GM21390 (cell line): ENCODE measurements around the gene ADCY9.
"Not testable (repeated sequence)": the region's sequence is repeated elsewhere in the genome, so short reads cannot be mapped to it uniquely, and the experiment has no call there.

Experiments
- ATAC-seq: cut with Tn5 transposase; IDR thresholded peaks from one replicate; pipeline ENCODE4 v1.9.1; 2021; ENCODE audit not compliant: unreplicated experiment

The ADCY9 gene

DNA sequence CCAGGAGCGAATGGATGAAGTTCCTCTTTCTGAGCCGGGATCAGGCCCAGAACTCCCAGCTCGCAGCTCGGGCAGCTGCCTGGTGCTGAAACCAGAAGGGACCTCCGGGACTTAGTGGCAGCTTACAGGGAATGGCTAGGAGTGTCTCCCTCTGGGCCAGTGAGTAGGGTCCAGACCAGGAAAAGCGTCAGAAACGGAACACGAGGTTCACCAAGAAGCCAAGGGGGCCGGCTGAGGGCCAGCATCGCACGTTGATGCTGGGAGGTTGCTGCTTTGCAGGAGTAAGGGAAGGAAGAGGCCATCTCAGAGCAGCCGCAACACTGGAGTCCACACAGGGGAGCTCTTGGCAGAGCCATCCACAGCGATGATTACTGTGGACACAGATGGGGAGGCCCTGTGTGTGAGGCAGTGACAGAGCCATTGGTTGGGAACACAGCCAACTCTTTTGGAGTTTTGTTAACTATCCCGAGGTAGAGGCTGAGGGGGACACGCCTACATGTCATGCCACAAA lies 161.8 kb downstream of the ADCY9 start:
- no peak for ATAC-seq

DNA sequence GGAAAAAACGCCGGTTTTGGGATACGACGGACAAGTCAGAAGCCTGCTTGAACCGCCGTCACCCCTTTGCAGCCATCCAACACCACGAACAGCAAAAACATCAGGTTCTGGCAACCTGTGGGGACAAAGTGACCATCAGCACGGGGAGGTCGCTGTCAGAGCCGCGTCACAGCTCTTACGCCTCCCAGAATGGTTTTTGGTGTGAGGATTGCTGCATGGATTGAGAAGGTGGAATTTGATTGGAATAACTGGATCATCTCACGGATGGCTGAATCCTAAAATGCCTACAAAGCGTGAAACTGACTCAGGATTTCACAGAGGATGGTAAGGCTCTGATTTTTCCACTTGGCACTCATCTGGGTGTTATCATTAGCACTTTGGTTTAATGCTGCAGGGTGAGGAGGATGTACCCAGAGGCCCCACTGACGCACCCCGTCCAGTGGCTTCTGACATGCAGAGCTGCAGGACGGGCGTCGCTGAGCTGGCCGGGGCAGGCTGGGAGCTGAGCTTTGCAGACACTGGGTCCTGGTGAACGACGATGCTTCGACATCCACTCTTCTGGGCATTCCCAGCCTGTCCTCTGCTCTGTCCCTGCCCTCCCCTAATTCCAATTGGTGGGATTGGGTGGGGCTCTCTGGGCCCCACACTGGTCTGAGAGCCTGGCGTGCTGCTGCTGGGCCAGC lies 162.4 kb downstream of the ADCY9 start:
- ATAC-seq, result no peak

GRCh38 chr16:3952737-3953131 lies 163.5 kb downstream of the ADCY9 start:
- no peak for ATAC-seq

- no peak for ATAC-seq
Observed at GRCh38 chr16:3951861-3952736, 164.1 kb downstream of the ADCY9 start.

- not testable (repeated sequence) for ATAC-seq
Observed at GRCh38 chr16:3951380-3951779, 164.9 kb downstream of the ADCY9 start.

DNA sequence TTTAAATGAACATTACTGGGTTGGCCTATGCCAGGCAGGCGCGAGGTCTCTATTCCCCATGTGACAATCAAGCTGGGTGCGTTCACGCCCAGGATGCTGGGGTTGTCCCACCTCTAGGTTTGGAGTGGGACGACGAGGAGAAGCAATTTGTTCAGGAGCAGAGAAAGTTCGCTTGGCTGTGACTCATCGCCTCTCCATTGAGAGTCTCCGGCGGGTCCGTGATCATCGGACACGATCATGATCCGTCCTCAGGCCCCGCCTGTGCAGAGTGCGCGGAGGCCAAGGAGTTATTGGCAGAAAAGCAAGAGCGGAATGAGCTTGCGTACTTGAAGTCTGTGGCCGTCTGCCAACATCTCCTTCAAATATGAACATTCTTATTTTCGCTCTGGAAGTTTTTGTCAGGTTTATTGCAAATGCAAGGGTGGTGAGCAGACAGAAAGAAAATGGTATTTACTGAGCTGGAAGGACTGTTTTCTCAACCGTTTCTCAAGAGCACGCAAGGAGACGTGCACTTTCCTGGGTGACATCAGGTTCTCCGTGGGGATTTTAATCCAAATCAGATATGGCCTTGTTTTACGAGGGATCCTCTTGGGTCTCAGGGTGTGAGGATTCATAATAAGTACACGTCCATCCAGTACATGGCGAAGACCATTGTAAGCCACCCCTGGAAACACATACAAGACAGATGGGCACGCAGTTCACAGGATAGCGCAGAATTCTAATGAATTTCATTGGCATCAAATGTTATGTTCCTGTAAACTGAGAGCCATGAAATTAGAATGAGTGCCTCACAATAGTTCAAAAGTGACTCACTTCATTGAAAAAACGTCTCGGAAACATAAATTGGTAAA lies 165.7 kb downstream of the ADCY9 start:
- ATAC-seq, result no peak

GRCh38 chr16:3949946-3950342 lies 166.3 kb downstream of the ADCY9 start:
- ATAC-seq, result no peak

- no peak for ATAC-seq
Observed at GRCh38 chr16:3949287-3949686, 167.0 kb downstream of the ADCY9 start.

- no peak for ATAC-seq
Observed at GRCh38 chr16:3948378-3948995, 167.8 kb downstream of the ADCY9 start.

DNA sequence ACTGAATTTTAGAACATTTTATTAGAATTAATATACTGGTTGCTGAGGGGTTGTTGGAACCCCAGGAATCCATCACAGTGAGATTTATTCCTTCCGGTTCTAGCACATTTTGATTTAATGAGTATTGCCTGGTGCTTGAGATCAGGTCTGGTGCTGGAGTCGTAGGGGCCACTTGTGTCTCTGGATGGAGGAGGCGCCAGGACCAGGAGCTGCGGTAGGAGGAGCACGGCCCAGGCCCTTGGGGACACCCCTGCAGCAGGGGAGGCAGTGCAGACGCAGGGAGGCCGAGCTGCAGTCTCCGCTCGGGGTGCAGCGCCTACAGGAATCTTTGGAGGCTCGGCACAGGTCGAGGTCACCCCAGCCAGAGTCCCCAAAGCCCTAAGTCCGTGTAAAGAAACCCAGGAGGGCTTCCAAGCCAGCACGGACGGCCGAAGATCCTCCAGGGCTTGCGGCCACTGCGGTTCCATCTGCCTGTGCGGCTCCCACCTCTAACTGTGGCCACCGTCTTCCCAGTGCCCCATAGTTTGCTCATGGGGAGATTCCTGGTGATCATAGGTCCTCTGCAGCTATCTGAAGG lies 169.6 kb downstream of the ADCY9 start:
- ATAC-seq, result no peak

DNA sequence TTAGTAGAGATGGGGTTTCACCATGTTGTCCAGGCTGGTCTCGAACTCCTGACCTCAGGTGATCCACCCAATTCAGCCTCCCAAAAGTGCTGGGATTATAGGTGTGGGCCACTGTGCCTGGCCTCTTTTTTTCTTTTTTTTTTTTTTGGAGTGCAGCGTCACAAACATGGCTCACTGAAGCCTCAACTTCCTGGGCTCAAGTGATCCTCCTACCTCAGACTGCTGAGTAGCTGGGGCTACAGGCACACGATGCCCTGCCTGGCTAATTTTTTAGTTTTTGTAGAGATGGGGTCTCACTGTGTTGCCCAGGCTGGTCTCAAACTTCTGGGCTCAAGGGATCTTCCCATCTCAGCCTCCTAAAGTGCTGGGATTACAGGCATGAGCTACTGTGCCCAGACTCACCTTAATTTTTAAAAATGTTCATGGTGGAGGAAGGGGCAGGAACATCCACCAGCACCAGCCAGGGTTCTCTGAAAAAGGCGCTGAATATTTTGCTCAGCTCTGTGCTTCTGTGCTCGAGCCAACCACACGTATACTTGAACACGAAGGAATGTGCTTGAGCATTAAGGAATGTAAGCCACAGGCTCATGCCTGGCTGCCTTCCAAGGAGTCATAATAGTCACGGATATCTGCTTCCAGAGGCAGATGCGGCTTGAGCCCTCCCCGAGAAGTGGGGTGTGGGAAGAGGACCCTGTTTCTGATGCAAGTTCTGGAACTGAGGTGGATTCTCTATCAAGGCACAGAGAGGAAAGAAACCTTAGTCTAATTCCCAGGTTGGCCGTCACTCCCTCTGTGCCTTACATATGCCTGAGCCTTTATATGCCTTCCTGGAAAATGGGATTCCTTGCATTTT lies 170.3 kb downstream of the ADCY9 start:
- no peak for ATAC-seq

GRCh38 chr16:3944457-3944856 lies 171.8 kb downstream of the ADCY9 start:
- ATAC-seq, result not testable (repeated sequence)

GRCh38 chr16:3942146-3942545 lies 174.1 kb downstream of the ADCY9 start:
- ATAC-seq, result not testable (repeated sequence)

DNA sequence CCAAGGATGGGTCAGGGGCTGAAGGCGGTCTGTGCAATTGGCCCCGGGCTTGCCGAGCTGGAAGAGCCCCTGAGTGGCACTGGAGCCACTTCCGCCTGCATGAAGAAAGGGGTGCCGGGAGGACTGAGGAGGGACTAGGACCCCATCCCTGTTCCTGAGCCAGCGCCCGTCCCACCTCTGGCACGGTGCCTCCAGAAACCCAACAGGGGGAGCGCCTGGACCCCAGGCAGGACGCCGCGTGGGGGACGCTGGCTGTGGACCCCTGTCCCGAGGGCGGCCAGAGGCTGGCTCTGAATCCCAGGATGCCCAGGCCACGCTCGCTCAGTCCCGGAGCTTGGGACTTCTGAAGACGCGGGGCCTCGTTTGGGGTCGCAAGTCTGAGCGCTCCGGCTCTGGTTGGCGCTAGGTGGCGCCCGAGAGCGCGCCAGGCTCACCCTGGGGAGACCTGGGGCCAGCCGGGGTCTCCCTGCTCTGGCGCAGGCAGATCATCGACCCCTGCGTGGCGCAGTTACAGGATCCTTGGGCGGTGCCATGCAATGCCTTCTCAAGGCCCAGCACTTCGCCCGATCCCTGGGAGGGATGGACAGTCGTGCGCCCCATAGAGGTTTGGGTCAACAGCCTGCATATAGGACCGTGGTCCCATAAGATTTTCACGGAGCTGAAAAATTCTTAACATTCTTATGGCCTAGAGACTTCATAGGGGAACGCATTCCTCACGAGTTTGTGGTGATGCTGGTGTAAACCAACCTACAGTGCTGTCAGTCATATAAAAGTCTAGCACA lies 177.2 kb downstream of the ADCY9 start:
- no peak for ATAC-seq

DNA sequence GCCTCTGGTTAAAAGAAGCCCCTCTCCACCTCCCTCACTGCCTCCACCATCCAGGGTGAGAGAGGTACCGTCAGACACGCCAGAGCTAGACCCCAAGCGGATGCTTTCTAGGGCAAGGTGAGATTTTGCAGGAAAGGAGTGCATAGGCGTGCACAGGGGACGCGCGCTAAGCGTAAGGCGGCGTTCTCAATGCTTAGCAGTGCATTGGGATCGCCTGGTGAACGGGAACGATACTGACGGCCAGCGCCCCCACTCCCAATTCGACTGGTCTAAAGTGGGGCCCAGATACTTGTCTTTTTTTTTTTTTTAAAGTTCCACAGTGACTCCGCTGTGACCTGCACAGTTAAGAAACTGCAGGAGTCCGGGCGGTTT lies 177.8 kb downstream of the ADCY9 start:
- no peak for ATAC-seq

DNA sequence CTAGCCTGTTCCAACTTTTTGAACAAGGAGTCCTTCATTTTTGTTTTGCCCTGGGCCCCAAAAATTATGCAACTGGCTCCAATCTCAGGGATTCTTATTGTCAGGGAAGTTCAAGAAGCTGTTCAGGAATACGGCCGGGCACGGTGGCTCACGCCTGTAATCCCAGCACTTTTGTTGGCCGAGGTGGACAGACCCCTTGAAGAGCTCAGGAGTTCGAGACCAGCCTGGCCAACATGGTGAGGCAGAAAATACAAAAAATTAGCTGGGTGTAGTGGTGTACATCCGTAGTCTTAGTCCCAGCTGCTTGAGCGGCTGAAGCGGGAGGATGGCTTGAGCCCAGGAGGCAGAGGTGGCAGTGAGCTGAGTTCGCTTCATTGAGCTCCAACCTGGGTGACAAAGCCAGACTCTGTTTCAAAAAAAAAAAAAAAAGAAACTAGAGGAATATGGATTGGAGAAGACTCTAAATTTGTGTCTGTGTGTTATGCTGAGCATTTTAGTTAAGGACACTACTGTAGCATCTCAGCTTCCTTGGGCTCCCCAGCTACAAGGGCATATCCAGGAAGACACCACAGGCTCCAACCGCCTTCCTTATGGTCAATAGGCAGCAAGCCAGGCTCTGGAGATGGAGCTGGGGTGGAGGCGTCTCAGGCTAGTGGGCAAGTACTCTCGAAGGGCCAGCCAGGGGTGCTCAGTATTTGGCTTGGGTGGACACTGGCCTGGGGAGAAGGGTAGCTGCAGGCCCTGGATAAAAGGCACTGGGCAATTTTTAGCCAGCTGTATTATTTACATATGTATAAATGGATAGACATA lies 179.0 kb downstream of the ADCY9 start:
- no peak for ATAC-seq

DNA sequence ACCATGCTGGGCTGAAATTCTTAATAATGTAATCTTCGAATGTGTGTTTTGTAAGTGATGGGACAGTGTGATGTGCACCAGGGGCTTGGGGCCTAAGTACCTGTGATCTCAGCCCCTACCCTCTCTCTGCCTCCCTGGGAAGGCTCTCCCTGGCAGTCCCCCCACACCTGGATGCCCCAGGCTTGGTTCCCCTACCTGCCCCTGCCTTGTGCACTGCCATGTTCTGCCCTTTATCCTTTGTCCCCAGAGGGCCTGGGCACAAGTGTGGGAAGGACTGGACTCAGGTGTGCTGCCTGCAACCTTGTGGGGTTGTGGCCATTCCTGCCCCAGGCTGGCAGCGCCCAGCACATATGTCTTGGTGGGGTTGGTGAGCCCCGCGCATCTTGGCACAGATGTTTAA lies 180.3 kb downstream of the ADCY9 start:
- no peak for ATAC-seq
